Liver (tissue), 2 donors: ENCODE data around the gene ARHGAP6.

ENCODE experiments used
- GABPA ChIP-seq, 2 donors: IDR thresholded peaks in 1 of 2; conservative IDR thresholded peaks in 1 of 2; 2 replicates each; pipeline ENCODE4 v1.6.1; 2016; ENCODE audit warnings: antibody characterized with exemption in 2 of 2, mild to moderate bottlenecking in 1 of 2, moderate library complexity in 1 of 2
- JUND ChIP-seq, 2 donors: IDR thresholded peaks; 2 replicates each; pipeline ENCODE4 v1.6.1; 2016; ENCODE audit warnings: antibody characterized with exemption in 2 of 2
- MAX ChIP-seq: IDR thresholded peaks from 2 replicates; pipeline ENCODE4 v1.6.1; 2016; ENCODE audit warnings: antibody characterized with exemption
- RAD21 ChIP-seq, 2 donors: IDR thresholded peaks; 2 replicates each; pipeline ENCODE4 v1.6.1; 2016; ENCODE audit warnings: antibody characterized with exemption in 2 of 2, mild to moderate bottlenecking in 2 of 2
- REST ChIP-seq: IDR thresholded peaks from 2 replicates; pipeline ENCODE4 v1.6.1; 2016; ENCODE audit warnings: antibody characterized with exemption, mild to moderate bottlenecking
- ZBTB33 ChIP-seq: IDR thresholded peaks from 2 replicates; pipeline ENCODE4 v1.6.1; 2016; ENCODE audit warnings: antibody characterized with exemption
- donor health status: healthy.

- TF ChIP-seq ZBTB33 (no peak), REST (no peak), RAD21 (IDR thresholded peaks at IDR 0.05) (no peak), JUND (IDR thresholded peaks at IDR 0.05) (no peak), MAX (no peak), GABPA (IDR thresholded peaks at IDR 0.05 in 1 of 2, conservative IDR thresholded peaks at IDR 0.05 in 1 of 2) (no peak)
These were observed 103.2 kb downstream of the ARHGAP6 start for GRCh38 chrX:11562570-11562969.
